Kidney (tissue), 14 donors: Measurements from ENCODE around the gene ADARB2. TPM values are rescaled to one million over a fixed set of nuclear protein-coding genes. Genes with fewer than 3 reads are reported as not detected.

ENCODE experiments used
- DNase-seq, 5 donors: peaks; one replicate each; pipeline ENCODE4 v3.0.0-alpha.2; 2013 to 2020
- FAIRE-seq: peaks from 2 replicates; lab custom pipeline; 2012; peaks lifted over from hg19 to GRCh38; lab: Jason Lieb, UNC
- H3K27ac ChIP-seq, 2 donors: one replicate each; pipeline ENCODE4 v1.7.0; 2013; ENCODE audit warnings: low read depth in 2 of 2, low read length in 2 of 2, inconsistent platforms in 1 of 2
- H3K27me3 ChIP-seq: one replicate; pipeline ENCODE4 v1.7.1; 2013; ENCODE audit warnings: low read length, inconsistent platforms; ENCODE audit not compliant: control insufficient read depth, insufficient read depth
- H3K36me3 ChIP-seq, 3 donors: one replicate each; pipeline versions ENCODE4 v1.7.0 to v1.7.1; 2013; ENCODE audit warnings: low read length in 3 of 3, control low read depth in 1 of 3, inconsistent platforms in 1 of 3; ENCODE audit not compliant: insufficient read depth in 3 of 3, control insufficient read depth in 2 of 3
- H3K4me1 ChIP-seq, 3 donors: one replicate each; pipeline versions ENCODE4 v1.7.0 to v1.7.1; 2013; ENCODE audit warnings: low read length in 3 of 3, inconsistent platforms in 1 of 3, low read depth in 1 of 3; ENCODE audit not compliant: control insufficient read depth in 2 of 3, insufficient read depth in 2 of 3
- H3K4me3 ChIP-seq, 3 donors: one replicate each; pipeline versions ENCODE4 v1.7.0 to v1.8.1; 2013; ENCODE audit warnings: low read length in 3 of 3, control low read depth in 1 of 3, inconsistent platforms in 1 of 3
- H3K9ac ChIP-seq, 3 donors: one replicate each; pipeline versions ENCODE4 v1.7.0 to v1.7.1; 2013; ENCODE audit warnings: low read length in 3 of 3, control low read depth in 1 of 3, inconsistent platforms in 1 of 3
- H3K9me3 ChIP-seq, 3 donors: one replicate each; pipeline versions ENCODE4 v1.7.0 to v1.7.1; 2013; ENCODE audit warnings: low read length in 3 of 3, control low read depth in 1 of 3, inconsistent platforms in 1 of 3; ENCODE audit not compliant: control insufficient read depth in 2 of 3, insufficient read depth in 1 of 3
- intact Hi-C: fragments of 100-400 bp; cut with DNase I; formaldehyde crosslinking; loops from one replicate; pipeline ENCODE4 v1.11.1; 2022
- polyA plus RNA-seq: library from polyadenylated mRNA; stranded (reverse); fragments of 350-450 nt; fragmentation: Illumina TruSeq; extraction: RNeasy Lipid Tissue Mini Kit (QIAGEN cat#74804); gene quantifications from one replicate; pipeline ENCODE4 v1.2.3, GENCODE V29; 2014; ENCODE audit warnings: low read depth, low replicate concordance; ENCODE audit not compliant: insufficient read depth
- total RNA-seq: library from RNA; stranded (reverse); fragmentation: NEBNext Ultra II Directional; extraction: Animal tissue kit (Norgen Biotek cat#: 25700); gene quantifications from one replicate; pipeline ENCODE4 v1.2.1, GENCODE V29; 2021
- TF ChIP-seq, protein P1 (sequence below): IDR thresholded peaks from 3 replicates; pipeline ENCODE4 v1.5.1; 2012; ENCODE audit warnings: mild to moderate bottlenecking, moderate library complexity, borderline replicate concordance; ENCODE audit not compliant: insufficient read depth; ENCODE audit errors: extremely low read depth
- donor health status: control.
- donor health status: control.
- donor health status: control.
- donor health status: control.
- donor health status: control.
- donor health status: DM: yes; HTN: yes; CAD: no.
- donor health status: Normal renal cell carcinoma (clear cell type).

Gene ADARB2
- total and polyA plus RNA-seq, 2 donors from 2014 or later: 1.0 to 1.3 TPM

DNA sequence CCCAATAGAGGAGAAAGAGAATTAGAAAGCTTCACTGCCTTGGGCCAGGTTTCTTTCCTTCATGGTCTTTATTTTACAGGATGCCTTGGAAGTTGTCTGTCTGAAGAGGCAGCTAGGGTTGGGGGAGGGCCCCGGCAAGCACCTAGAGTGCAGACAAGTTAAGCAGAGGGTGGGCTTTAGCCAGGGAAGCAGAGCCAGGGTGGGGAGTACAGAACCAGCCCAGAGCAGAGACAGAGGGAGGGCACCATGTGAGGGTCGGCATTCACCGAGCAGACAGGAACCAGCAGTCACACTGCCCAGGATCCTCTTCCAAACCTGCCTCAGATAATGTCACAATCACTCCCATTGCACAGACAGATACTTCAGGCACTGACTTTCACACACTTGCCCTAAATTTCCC lies 75.9 kb downstream of the ADARB2 start:
- TF ChIP-seq, protein P1, sequence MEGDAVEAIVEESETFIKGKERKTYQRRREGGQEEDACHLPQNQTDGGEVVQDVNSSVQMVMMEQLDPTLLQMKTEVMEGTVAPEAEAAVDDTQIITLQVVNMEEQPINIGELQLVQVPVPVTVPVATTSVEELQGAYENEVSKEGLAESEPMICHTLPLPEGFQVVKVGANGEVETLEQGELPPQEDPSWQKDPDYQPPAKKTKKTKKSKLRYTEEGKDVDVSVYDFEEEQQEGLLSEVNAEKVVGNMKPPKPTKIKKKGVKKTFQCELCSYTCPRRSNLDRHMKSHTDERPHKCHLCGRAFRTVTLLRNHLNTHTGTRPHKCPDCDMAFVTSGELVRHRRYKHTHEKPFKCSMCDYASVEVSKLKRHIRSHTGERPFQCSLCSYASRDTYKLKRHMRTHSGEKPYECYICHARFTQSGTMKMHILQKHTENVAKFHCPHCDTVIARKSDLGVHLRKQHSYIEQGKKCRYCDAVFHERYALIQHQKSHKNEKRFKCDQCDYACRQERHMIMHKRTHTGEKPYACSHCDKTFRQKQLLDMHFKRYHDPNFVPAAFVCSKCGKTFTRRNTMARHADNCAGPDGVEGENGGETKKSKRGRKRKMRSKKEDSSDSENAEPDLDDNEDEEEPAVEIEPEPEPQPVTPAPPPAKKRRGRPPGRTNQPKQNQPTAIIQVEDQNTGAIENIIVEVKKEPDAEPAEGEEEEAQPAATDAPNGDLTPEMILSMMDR: no peak
- Histone ChIP-seq H3K27ac (no peak overlapping the region), H3K36me3 (no peaks in the 10 kb centered on the region), H3K9ac (no peak overlapping the region), H3K27me3 (no peaks in the 10 kb centered on the region), H3K9me3 (no peaks in the 10 kb centered on the region), H3K4me1 (no peaks in the 10 kb centered on the region), H3K4me3 (no peak overlapping the region)
- intact Hi-C loops: no loop called here
- no peak for DNase-seq
- no peak for FAIRE-seq

- Histone ChIP-seq H3K27me3 (no peaks in the 10 kb centered on the region), H3K27ac (no peak overlapping the region), H3K9me3 (no peaks in the 10 kb centered on the region), H3K36me3 (no peaks in the 10 kb centered on the region), H3K4me1 (no peaks in the 10 kb centered on the region), H3K9ac (no peak overlapping the region), H3K4me3 (no peak overlapping the region)
- intact Hi-C loops: no loop called here
- DNase-seq (no peak), FAIRE-seq (no peak)
- TF ChIP-seq, protein P1: no peak
Measured at GRCh38 chr10:1660815-1661214, 76.5 kb downstream of the ADARB2 start.

DNA sequence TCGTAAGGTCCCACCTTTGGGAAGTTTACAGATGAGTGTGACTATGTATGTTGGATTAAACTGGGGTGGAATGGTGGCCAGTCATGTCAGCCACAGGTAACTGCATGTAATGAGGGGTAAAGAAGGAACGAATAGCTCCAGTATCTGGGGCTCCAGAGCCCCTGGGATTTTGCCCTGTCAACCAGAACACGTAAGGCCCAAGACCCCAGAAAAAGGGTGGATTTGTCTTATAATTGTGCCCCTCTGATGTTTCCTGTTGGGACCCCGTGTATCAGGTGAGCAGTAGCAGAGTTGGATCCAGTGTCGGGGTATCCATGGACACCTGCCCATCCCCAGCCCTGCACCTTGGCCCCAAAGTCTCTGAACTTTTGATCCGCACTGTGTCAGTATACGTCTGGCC lies 76.9 kb downstream of the ADARB2 start:
- FAIRE-seq (no peak), DNase-seq (no peak)
- H3K4me1 ChIP-seq: no peaks in the 10 kb centered on the region
- H3K27ac ChIP-seq: no peak overlapping the region
- H3K36me3 ChIP-seq: no peaks in the 10 kb centered on the region
- no peak overlapping the region for H3K9ac ChIP-seq
- TF ChIP-seq, protein P1: no peak
- H3K9me3 ChIP-seq: no peaks in the 10 kb centered on the region
- H3K4me3 ChIP-seq: no peak overlapping the region
- intact Hi-C loops: no loop called here
- no peaks in the 10 kb centered on the region for H3K27me3 ChIP-seq

GRCh38 chr10:1659221-1659791 lies 78.0 kb downstream of the ADARB2 start:
- no peaks in the 10 kb centered on the region for H3K9me3 ChIP-seq
- TF ChIP-seq, protein P1: no peak
- intact Hi-C loops: no loop called here
- no peak overlapping the region for H3K4me3 ChIP-seq
- no peak overlapping the region for H3K9ac ChIP-seq
- no peaks in the 10 kb centered on the region for H3K36me3 ChIP-seq
- no peak for DNase-seq
- no peak for FAIRE-seq
- no peak overlapping the region for H3K27ac ChIP-seq
- H3K27me3 ChIP-seq: no peaks in the 10 kb centered on the region
- no peaks in the 10 kb centered on the region for H3K4me1 ChIP-seq
